GM08714 (cell line): ENCODE data around the gene TXNL1.
"Not testable (repeated sequence)": the region's sequence is repeated elsewhere in the genome, so short reads cannot be mapped to it uniquely, and the experiment has no call there.

Source experiments
- H3K4me3 ChIP-seq: fragments of 200-500 bp; sonication (Bioruptor generic); 2 replicates; pipeline ENCODE4 v1.5.1; 2014; ENCODE audit warnings: mild to moderate bottlenecking, low read length, inconsistent platforms
- ZNF274 ChIP-seq: IDR thresholded peaks from 2 replicates; pipeline ENCODE4 v1.6.1; 2012; ENCODE audit warnings: mild to moderate bottlenecking, low read depth, low read length

Gene TXNL1

DNA sequence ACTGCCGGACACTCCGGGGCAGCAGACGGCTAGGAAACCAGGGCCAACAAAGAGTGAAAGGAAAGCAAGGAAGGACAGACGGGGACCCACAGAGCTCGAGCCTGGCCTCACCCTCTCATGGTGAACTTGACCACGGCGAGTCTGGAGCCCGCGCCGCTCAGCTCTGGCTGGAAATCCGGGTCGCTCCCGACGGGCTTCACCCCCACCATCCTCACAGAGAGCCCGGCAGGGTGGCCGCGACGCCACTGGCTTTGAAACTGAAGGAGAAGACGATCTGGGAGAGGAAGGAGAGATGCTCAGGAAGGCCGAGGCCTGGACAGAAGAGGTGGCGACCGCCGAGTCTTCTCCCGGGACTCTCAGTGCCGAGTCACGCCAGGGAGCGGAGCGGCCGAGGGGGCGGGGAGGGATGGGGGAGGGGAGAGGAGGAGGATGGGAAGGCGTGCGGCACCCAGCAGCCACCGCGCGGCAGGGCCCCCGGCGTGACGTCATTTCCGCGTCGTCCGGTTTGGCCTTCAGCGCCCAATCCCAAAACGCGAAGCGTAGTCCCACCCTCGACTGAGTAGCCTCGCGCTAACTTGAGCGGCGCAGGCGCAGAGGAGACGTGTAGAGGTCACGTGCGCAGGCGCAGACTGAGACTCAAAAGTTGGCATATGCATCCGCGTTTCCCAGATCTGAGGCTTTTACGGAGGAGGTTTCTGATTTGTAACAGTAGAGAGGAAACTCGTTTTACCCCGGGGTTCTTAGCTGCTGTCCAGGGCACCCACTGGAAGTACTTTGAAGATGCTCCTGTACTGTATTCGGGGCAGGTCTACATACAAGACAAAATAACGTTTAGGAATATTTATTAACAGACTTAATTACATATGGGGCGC, at the start of gene TXNL1:
Gene TXNL1 (minus strand): TSS at position 361 of the 872 bp plus-strand sequence. CDS start 152 bp downstream, at position 209.
- TF ChIP-seq ZNF274: no peak
- peak within 1 kb of the TSS; percentile 76 for H3K4me3 ChIP-seq

- H3K4me3 ChIP-seq: no peak overlapping the region
- no peak for TF ChIP-seq ZNF274
Observed at GRCh38 chr18:56684277-56684676, 45.9 kb upstream of the TXNL1 start.

GRCh38 chr18:56678836-56679565, 40.6 kb upstream of the TXNL1 start:
- TF ChIP-seq ZNF274: no peak
- no peak overlapping the region for H3K4me3 ChIP-seq

- H3K4me3 ChIP-seq: no peak overlapping the region
- TF ChIP-seq ZNF274: no peak
Observed at GRCh38 chr18:56676639-56677038, 38.2 kb upstream of the TXNL1 start.

GRCh38 chr18:56672981-56673380, 34.6 kb upstream of the TXNL1 start:
- H3K4me3 ChIP-seq: no peak overlapping the region
- TF ChIP-seq ZNF274: no peak

DNA sequence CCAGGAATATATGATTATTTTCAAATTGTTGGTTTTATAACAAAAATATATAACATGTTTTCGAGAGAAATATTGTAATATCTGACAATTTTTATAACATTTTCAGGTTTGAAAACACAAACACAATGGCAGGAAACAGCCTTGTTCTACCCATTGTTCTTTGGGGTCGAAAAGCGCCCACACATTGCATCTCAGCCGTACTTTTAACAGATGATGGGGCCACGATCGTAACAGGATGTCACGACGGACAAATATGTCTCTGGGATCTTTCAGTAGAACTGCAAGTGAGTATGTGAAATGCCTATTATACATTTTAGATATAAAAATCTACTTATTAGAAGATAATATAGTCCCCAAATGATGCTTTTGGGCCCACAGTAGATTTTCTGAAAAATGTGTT, 34.0 kb upstream of the TXNL1 start:
- TF ChIP-seq ZNF274: no peak
- no peak overlapping the region for H3K4me3 ChIP-seq

GRCh38 chr18:56662902-56663301, 24.5 kb upstream of the TXNL1 start:
- no peak overlapping the region for H3K4me3 ChIP-seq
- TF ChIP-seq ZNF274: no peak

DNA sequence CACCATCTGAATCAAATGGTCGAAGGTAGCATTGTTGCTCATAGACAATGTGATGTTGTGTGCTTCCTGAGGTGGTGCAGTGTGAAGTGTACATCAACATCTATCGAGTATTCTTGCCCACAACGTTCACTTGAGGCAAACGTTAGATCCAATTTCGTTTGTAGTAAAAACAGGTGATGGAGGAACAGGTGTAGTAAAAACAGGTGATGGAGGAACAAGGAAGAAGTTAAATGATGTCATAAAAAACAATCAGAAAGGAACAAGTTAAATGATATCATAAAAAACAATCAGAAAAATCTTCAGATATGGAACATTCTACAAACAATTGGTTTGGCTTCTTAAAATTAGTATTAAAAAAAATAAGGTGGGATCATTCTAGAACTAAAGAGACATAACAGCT, 24.1 kb upstream of the TXNL1 start:
- no peak overlapping the region for H3K4me3 ChIP-seq
- TF ChIP-seq ZNF274: no peak

DNA sequence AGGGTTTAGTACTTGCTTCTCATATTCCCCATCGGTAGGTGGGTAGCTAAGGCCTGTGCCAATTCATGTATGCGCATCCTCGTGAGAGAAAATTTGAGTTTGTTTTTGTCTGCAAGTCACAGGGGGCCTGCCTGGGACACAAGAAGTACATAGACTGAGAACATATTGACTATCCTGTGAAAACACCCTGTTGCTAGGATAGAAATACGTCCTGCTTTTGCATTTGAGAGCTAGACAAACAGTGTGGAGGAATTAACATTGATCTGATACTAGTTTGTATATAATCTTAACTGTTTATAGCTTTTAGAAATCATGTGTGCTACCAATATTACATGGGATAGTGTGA, 23.6 kb upstream of the TXNL1 start:
- no peak overlapping the region for H3K4me3 ChIP-seq
- TF ChIP-seq ZNF274: no peak

GRCh38 chr18:56661360-56662062, 23.1 kb upstream of the TXNL1 start:
- no peak overlapping the region for H3K4me3 ChIP-seq
- no peak for TF ChIP-seq ZNF274

GRCh38 chr18:56660655-56661054, 22.3 kb upstream of the TXNL1 start:
- no peak for TF ChIP-seq ZNF274
- no peak overlapping the region for H3K4me3 ChIP-seq

DNA sequence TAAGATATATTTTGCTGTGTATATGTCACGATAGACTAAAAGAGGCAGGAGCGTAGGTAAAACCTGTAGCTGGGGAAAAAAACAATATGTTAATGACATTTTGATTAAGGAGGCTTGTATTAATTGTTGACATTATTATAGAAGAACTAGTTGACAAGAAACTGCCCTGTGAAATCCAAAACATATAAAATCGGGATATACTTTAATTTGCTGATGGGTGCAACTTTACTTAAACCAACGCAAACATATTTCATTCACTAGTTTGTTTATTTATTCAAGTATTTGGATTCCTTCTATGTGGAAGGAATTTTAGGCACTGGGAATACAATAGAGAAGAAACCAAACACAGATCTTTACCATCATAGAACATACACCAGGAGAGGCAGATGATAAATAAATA, 20.7 kb upstream of the TXNL1 start:
- H3K4me3 ChIP-seq: no peak overlapping the region
- no peak for TF ChIP-seq ZNF274

DNA sequence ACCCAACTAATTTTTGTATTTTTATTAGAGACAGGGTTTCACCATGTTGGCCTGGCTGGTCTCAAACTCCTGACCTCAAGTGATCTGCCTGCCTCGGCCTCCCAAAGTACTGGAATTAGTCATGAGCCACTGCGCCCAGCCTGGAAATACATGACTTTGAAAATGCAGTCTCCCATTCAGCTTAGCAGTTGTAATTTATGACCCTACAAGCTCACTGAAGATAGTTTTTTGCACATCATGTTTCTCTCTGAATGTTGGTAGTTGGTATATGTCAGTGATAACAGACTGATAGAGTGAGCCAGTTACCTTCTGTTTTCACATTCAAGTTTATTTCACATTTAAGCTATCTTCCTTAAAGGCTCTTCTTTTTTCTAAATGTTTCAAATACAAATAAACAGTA, 19.9 kb upstream of the TXNL1 start:
- TF ChIP-seq ZNF274: no peak
- no peak overlapping the region for H3K4me3 ChIP-seq

DNA sequence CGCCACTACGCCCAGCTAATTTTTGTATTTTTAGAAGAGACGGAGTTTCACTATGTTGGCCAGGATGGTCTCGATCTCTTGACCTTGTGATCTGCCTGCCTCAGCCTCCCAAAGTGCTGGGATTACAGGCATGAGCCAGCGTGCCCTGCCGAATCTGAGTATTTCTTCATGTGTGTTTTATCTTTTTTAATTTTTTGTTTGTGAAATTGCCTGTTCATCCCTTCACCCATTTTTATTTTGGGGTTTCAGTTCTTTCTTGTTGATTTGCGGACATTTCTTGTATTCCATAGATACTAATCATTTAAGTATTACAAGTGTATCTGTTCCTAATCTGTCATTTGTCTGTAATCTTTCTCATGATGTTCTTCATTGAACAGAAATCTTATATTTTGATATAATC, 15.9 kb upstream of the TXNL1 start:
- not testable (repeated sequence) for H3K4me3 ChIP-seq

DNA sequence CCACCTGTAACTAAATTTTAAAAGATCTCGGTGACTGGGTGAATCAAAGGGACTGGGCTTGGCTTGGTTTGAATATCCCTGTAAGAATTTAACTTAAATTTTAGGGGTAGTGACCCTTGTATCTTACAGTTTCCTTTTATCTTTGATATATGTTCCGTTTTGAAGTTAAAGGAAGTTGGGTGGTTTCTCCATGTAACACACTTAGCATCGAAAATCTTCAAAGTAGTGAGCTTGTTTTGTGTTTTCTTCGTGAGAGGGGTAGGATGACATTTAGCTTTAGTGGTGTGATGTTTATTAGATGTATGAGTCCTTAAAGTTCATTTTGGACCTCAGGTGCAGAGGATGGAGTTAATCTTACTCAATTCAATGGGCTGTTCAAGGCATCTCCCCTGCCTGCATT, 14.4 kb upstream of the TXNL1 start:
- peak overlapping the region; percentile 22 for H3K4me3 ChIP-seq
- no peak for TF ChIP-seq ZNF274
